Measurements from ENCODE around the gene ERP27. TPM values are rescaled to one million over a fixed set of nuclear protein-coding genes. Genes with fewer than 3 reads are reported as not detected.
A peak's percentile ranks its signal among the peaks of the same experiment; 100 is the strongest.

Gene ERP27
- total RNA-seq, result not detected

- intact Hi-C loops (cut with DNase I), result no loop called here
- no peak for DNase-seq (ENCODE audit: low spot score in 2 of 2)
- H3K4me1 ChIP-seq, result no peaks in the 10 kb centered on the region
- peaks cover 0 to 2% of the 10 kb centered on the region in 2 donors for H3K9me3 ChIP-seq
- H3K27me3 ChIP-seq, result no peaks in the 10 kb centered on the region
- TF ChIP-seq CTCF (IDR thresholded peaks at IDR 0.05), result no peak
- H3K27ac ChIP-seq, result no peak within 1 kb of the TSS
- H3K4me3 ChIP-seq, result no peak within 1 kb of the TSS
- H3K36me3 ChIP-seq, result peaks cover 12 to 19% of the 10 kb centered on the region in 2 donors
Observed at GRCh38 chr12:14938301-14938700, at the start of gene ERP27. Gene ERP27, minus strand, starts transcription at chr12:14938537. Its CDS starts 29 bp downstream, at chr12:14938508.

- intact Hi-C loops (cut with DNase I), result no loop called here
- no peaks in the 10 kb centered on the region for H3K36me3 ChIP-seq
Observed at GRCh38 chr12:14988035-14988434, 49.7 kb upstream of the ERP27 start.

GRCh38 chr12:14986449-14986848 lies 48.1 kb upstream of the ERP27 start:
- no peaks in the 10 kb centered on the region for H3K9me3 ChIP-seq
- no peaks in the 10 kb centered on the region for H3K27me3 ChIP-seq
- peak in 1 of 3 experiments; percentile 6 for TF ChIP-seq CTCF (IDR thresholded peaks at IDR 0.05)
- no peak overlapping the region for H3K27ac ChIP-seq
- no peak overlapping the region for H3K4me3 ChIP-seq
- intact Hi-C loops (cut with DNase I), result no loop called here
- DNase-seq (ENCODE audit: low spot score in 2 of 2), result no peak
- no peaks in the 10 kb centered on the region for H3K36me3 ChIP-seq
- no peaks in the 10 kb centered on the region for H3K4me1 ChIP-seq

More at GRCh38 chr12:14988035-14988434, 49.7 kb upstream of the ERP27 start:
- Histone ChIP-seq H3K4me3 (no peak overlapping the region), H3K27ac (no peak overlapping the region), H3K9me3 (no peaks in the 10 kb centered on the region), H3K27me3 (no peaks in the 10 kb centered on the region), H3K4me1 (no peaks in the 10 kb centered on the region)
- no peak for TF ChIP-seq CTCF (IDR thresholded peaks at IDR 0.05)
- no peak for DNase-seq (ENCODE audit: low spot score in 2 of 2)

- Histone ChIP-seq H3K4me3 (no peak overlapping the region), H3K36me3 (no peaks in the 10 kb centered on the region), H3K4me1 (no peaks in the 10 kb centered on the region), H3K9me3 (no peaks in the 10 kb centered on the region), H3K27me3 (no peaks in the 10 kb centered on the region), H3K27ac (no peak overlapping the region)
- no peak for DNase-seq (ENCODE audit: low spot score in 2 of 2)
- intact Hi-C loops (cut with DNase I), result no loop called here
- TF ChIP-seq CTCF (IDR thresholded peaks at IDR 0.05), result no peak
Observed at GRCh38 chr12:14984766-14985285, 46.5 kb upstream of the ERP27 start.

- H3K4me3 ChIP-seq, result no peak overlapping the region
- TF ChIP-seq CTCF (IDR thresholded peaks at IDR 0.05), result no peak
- H3K9me3 ChIP-seq, result no peaks in the 10 kb centered on the region
- DNase-seq (ENCODE audit: low spot score in 2 of 2), result no peak
- H3K27ac ChIP-seq, result no peak overlapping the region
- no peaks in the 10 kb centered on the region for H3K4me1 ChIP-seq
- H3K27me3 ChIP-seq, result no peaks in the 10 kb centered on the region
- no peaks in the 10 kb centered on the region for H3K36me3 ChIP-seq
- intact Hi-C loops (cut with DNase I), result no loop called here
Observed at GRCh38 chr12:14984036-14984435, 45.7 kb upstream of the ERP27 start.

GRCh38 chr12:14982991-14983390 lies 44.7 kb upstream of the ERP27 start:
- H3K9me3 ChIP-seq, result no peaks in the 10 kb centered on the region
- no peak for TF ChIP-seq CTCF (IDR thresholded peaks at IDR 0.05)

More at GRCh38 chr12:14982991-14983390, 44.7 kb upstream of the ERP27 start:
- Histone ChIP-seq H3K27me3 (no peaks in the 10 kb centered on the region), H3K36me3 (no peaks in the 10 kb centered on the region), H3K4me1 (no peaks in the 10 kb centered on the region), H3K4me3 (no peak overlapping the region), H3K27ac (no peak overlapping the region)
- no peak for DNase-seq (ENCODE audit: low spot score in 2 of 2)
- intact Hi-C loops (cut with DNase I), result no loop called here

Data from ascending aorta (tissue), 2 donors.